MCF 10A (cell line): ENCODE data around the gene SIM2. TPM values are rescaled to one million over a fixed set of nuclear protein-coding genes. Genes with fewer than 3 reads are reported as not detected.

Experiments
- BruUV-seq: library from RNA; stranded (reverse); fragments of 400-500 nt; replicated peaks from 2 replicates; lab custom pipeline; 2021; lab: Mats Ljungman, UMichigan
- CTCF ChIA-PET: fragments of 300-600 bp; sonication (Branson Sonifier 250); formaldehyde crosslinking; extraction: SDS; loops from one replicate; lab custom pipeline; 2021; ENCODE audit warnings: antibody characterized with exemption, inconsistent platforms; lab: Yijun Ruan, JAX
- POLR2A ChIA-PET: fragments of 300-600, 350-650 bp; sonication (Branson Sonifier 250); formaldehyde crosslinking; extraction: SDS; loops from one replicate; lab custom pipeline; 2020; ENCODE audit warnings: antibody characterized with exemption, inconsistent platforms; lab: Yijun Ruan, JAX
- DNase-seq: peaks from one replicate; pipeline ENCODE4 v3.0.0-alpha.2; 2018; ENCODE audit not compliant: unreplicated experiment
- H3K27ac Mint-ChIP-seq: one replicate; pipeline ENCODE4 v1.8.0; 2022; ENCODE audit warnings: mild to moderate bottlenecking, low read depth, mixed read lengths; ENCODE audit not compliant: unreplicated experiment
- H3K27me3 Mint-ChIP-seq: one replicate; pipeline ENCODE4 v1.8.0; 2022; ENCODE audit warnings: mixed read lengths; ENCODE audit not compliant: insufficient read depth, unreplicated experiment
- H3K36me3 Mint-ChIP-seq: one replicate; pipeline ENCODE4 v1.8.0; 2022; ENCODE audit warnings: mild to moderate bottlenecking, moderate library complexity, mixed read lengths; ENCODE audit not compliant: insufficient read depth, unreplicated experiment
- H3K4me1 Mint-ChIP-seq: one replicate; pipeline ENCODE4 v1.8.0; 2022; ENCODE audit warnings: mixed read lengths; ENCODE audit not compliant: insufficient read depth, unreplicated experiment
- H3K4me3 Mint-ChIP-seq: one replicate; pipeline ENCODE4 v1.8.0; 2022; ENCODE audit warnings: mild to moderate bottlenecking, moderate library complexity, mixed read lengths; ENCODE audit not compliant: unreplicated experiment
- H3K9me3 Mint-ChIP-seq: one replicate; pipeline ENCODE4 v1.8.0; 2022; ENCODE audit warnings: mixed read lengths; ENCODE audit not compliant: unreplicated experiment
- intact Hi-C: fragments of 100-400 bp; cut with micrococcal nuclease; formaldehyde crosslinking; loops from 2 replicates; pipeline ENCODE4 v1.14.1; 2022
- total RNA-seq: library from RNA; stranded (reverse); gene quantifications from 2 replicates; pipeline ENCODE4 v1.2.3, GENCODE V29; 2022
- TF ChIP-seq, protein P1 (sequence below): fragments of 200-600 bp; IDR thresholded peaks from one replicate; pipeline ENCODE4 v1.8.0; 2022; ENCODE audit warnings: antibody characterized with exemption, mild to moderate bottlenecking; ENCODE audit not compliant: unreplicated experiment

The SIM2 gene
- total RNA-seq, 1 experiment from 2014 or later: 14.4 TPM

DNA sequence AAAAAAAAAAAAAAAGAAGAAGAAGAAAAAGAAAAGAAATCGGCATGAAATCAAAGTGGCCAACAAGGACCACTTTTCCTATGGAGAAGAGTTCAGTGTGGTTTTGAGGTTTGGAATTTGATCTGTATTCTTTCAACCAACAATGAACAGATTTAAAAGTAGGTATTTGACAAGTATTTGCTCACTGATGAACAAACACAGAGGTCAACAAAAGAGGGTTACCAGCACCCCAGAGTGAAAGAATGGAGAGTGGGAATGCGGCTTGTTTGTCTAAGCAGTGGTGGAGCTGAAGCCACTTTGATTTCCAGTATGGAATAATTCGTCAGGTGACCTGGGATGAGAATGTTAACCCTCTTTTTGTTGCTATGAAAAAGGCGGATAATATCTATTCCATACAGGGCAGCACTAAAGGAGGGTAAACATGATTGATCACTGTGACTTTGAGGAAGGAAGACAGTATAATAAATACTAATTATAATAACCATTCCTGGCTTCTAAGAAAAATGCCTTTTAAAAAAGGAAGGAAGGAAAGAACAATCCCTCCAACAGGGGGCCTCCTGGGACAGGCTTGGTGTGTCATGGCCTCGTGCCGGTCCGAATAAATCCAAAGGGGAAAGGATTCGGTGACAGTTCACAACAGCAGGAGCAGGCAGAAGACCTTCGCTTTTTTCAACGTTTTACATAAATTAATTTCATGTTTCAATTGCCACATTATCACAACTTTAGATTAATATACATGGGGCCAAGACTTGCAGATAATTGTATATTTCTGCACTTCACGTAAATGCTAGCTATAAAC is 37.2 kb upstream of the SIM2 start:
- Mint-ChIP-seq H3K9me3 (no peaks in the 10 kb centered on the region), H3K27me3 (no peaks in the 10 kb centered on the region), H3K4me1 (peaks cover 6% of the 10 kb centered on the region), H3K27ac (no peak overlapping the region), H3K36me3 (no peaks in the 10 kb centered on the region), H3K4me3 (no peak overlapping the region)
- POLR2A ChIA-PET: interaction anchor here (0.7 kb wide), 1 partner anchor 261 kb away, joined by 3 read pairs; no protein-coding TSS in a partner anchor
- CTCF ChIA-PET: interaction anchor here (0.6 to 1.4 kb wide), 3 partner anchors 31 to 248 kb away, joined by 3 to 5 read pairs (median 4); no protein-coding TSS in a partner anchor
- TF ChIP-seq, protein P1, sequence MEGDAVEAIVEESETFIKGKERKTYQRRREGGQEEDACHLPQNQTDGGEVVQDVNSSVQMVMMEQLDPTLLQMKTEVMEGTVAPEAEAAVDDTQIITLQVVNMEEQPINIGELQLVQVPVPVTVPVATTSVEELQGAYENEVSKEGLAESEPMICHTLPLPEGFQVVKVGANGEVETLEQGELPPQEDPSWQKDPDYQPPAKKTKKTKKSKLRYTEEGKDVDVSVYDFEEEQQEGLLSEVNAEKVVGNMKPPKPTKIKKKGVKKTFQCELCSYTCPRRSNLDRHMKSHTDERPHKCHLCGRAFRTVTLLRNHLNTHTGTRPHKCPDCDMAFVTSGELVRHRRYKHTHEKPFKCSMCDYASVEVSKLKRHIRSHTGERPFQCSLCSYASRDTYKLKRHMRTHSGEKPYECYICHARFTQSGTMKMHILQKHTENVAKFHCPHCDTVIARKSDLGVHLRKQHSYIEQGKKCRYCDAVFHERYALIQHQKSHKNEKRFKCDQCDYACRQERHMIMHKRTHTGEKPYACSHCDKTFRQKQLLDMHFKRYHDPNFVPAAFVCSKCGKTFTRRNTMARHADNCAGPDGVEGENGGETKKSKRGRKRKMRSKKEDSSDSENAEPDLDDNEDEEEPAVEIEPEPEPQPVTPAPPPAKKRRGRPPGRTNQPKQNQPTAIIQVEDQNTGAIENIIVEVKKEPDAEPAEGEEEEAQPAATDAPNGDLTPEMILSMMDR: peak; percentile 20
- intact Hi-C loops: no loop called here
- DNase-seq: peak; percentile 48
- no TSS peak for BruUV-seq

DNA sequence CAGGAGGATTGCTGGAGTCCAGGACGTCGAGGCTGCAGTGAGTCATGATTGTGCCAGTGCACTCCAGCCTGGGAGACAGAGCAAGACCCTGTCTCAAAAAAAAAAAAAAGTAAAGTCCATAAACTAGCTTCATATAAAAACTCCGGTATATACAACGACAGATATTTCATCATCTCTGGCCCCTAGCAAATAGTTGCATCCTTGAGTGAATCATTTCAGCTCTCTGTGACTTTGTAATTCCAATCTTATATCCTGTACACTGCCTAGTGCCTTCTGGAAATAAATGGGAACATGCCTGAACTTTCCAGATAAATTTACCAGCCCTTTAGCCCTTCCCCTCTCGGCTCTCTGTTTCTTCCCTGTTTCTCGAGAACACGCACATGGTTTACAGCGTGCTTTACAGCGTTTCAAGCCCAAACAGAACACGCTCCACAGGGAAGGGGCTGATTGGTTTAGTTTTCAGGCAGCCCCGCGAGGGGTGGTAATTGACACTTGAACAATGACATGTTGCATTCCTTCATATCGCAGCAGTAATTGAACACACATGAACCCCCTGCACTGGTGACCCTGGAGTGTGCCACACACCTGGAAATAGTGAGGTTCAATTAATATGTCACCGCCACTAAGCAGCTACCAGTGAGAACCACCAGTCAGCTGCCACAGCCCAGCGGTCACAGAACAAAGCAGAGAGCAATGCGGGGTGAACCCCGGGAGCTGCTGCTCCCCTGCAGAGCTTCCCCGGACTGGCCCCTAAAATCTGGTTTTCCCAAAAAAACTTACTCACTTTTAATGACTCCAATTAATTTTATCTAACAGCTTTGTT is 35.7 kb upstream of the SIM2 start:
- Mint-ChIP-seq H3K9me3 (no peaks in the 10 kb centered on the region), H3K4me3 (no peak overlapping the region), H3K27ac (no peak overlapping the region), H3K4me1 (peaks cover 6% of the 10 kb centered on the region), H3K27me3 (no peaks in the 10 kb centered on the region), H3K36me3 (no peaks in the 10 kb centered on the region)
- DNase-seq: peak; percentile 28
- intact Hi-C loops: no loop called here
- ChIA-PET CTCF (interaction anchor here (0.7 to 1.5 kb wide), 4 partner anchors 32 to 276 kb away, joined by 3 to 5 read pairs (median 4); no protein-coding TSS in a partner anchor), POLR2A (interaction anchor here (0.9 to 1.0 kb wide), 2 partner anchors 9 to 14 kb away, joined by 3 read pairs; no protein-coding TSS in a partner anchor)
- BruUV-seq: no TSS peak
- TF ChIP-seq, protein P1: no peak

DNA sequence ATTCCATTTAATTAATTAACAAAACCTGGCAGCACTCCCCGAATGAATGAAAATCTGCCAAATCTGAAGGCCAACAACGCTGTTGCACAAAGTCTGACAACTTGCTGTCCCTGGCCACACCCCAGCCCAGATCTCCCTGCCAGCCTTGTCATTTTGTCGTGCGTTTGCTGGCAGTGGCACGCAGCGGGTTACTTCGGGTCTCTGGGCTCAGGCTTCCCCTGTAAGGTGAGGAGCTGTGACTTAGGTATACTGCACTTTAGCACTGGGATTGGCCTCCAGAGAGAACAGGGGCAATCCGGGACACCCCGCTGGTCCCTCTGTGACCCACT is 34.3 kb upstream of the SIM2 start:
- no peak overlapping the region for H3K27ac Mint-ChIP-seq
- CTCF ChIA-PET: interaction anchor here (1.1 to 1.8 kb wide), 2 partner anchors 22 to 34 kb away, joined by 3 to 7 read pairs; no protein-coding TSS in a partner anchor
- H3K36me3 Mint-ChIP-seq: no peaks in the 10 kb centered on the region
- H3K27me3 Mint-ChIP-seq: no peaks in the 10 kb centered on the region
- POLR2A ChIA-PET: no interaction called here
- TF ChIP-seq, protein P1: no peak
- no peaks in the 10 kb centered on the region for H3K9me3 Mint-ChIP-seq
- DNase-seq: no peak
- H3K4me1 Mint-ChIP-seq: peaks cover 6% of the 10 kb centered on the region
- no TSS peak for BruUV-seq
- H3K4me3 Mint-ChIP-seq: no peak overlapping the region
- intact Hi-C loops: no loop called here

DNA sequence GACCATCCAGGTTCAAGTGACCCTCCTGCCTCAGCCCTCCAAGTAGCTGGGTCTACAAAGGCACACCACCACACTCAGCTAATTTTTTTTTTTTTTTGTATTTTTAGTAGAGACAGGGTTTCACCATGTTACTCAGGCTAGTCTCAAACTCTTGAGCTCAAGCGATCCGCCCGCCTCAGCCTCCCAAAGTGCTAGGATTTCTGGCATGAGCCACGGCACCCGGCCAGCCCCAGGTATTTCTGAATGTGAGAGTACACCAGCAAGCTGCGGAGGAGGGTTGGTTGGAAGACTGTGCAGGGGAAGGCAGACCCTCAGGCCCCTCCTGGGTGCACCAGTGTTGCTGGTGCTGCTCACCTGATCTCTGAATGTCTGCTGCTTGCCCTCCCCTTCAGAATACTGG is 33.1 kb upstream of the SIM2 start:
- Mint-ChIP-seq H3K9me3 (no peaks in the 10 kb centered on the region), H3K27ac (no peak overlapping the region), H3K4me1 (peaks cover 6% of the 10 kb centered on the region), H3K27me3 (no peaks in the 10 kb centered on the region), H3K4me3 (no peak overlapping the region), H3K36me3 (no peaks in the 10 kb centered on the region)
- TF ChIP-seq, protein P1: no peak
- no TSS peak for BruUV-seq
- CTCF ChIA-PET: interaction anchor here (0.6 to 1.8 kb wide), 2 partner anchors 35 kb away, joined by 3 to 7 read pairs; no protein-coding TSS in a partner anchor
- intact Hi-C loops: no loop called here
- POLR2A ChIA-PET: interaction anchor here (0.6 kb wide), 1 partner anchor 412 kb away, joined by 3 read pairs; no protein-coding TSS in a partner anchor
- DNase-seq: no peak
